Hematopoietic multipotent progenitor cell treated with erythropoietin and hydrocortisone succinate and interleukin-3 and kit ligand, for 8 days (in vitro differentiated cells): ENCODE results near the gene ZNF70.

Experiments
- DNase-seq: peaks from one replicate; pipeline ENCODE4 v3.0.0-alpha.2; 2015

ZNF70 gene

DNA sequence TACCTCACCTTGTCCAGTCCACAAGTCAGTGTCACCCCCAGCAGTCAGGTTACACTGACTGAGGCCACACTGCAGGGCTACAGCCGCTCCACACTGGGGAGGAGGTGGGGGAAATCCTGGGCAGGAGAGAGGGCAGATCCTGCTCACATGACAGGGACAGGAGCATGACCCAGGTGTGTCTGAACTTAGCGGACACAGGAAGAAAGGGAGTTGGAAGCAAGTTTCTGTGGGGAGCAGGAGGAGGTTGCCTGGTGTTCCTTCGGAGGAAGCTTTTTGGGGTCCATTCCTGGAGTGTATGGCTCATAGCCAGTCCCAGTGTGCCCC lies 27.6 kb upstream of the ZNF70 start:
- no peak for DNase-seq

DNA sequence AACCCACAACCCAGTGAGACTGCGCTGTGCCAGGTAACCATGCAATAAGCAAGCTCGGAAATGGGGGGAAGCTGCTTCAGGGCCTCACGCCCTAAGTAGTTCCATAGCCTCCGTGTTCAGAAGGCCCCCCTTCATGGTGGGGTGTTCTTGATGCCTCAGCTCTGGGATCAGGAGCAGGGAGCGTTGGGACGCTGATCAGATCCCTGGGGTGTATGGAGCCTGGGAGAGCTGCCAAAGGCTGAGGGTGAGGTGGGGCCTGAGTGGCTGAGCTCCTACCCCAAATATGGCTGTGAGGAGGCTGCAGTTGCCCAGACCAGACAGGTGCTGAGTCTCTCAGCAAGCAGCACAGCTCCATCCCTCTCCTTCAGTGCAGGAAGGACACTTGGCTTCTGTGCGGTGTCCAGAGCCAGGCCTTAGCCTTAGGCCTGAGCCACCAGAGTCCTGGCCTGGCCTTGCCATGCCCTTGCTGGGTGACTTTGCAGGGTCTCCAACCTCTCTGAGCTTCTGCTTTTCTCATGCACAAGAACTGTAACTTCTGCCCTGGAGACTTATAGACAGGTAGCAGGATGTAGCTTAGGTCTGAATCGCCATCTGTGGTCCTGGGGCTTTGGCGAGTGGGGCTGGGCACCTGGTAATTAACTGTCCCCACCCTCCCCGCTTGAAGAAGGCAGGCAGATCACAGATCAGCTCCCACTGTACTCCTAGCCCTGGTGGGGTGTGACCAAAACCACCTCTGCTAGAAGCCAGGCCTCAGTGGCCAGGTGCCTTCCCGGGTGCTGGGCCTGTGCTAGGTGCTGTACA lies 27.1 kb upstream of the ZNF70 start:
- no peak for DNase-seq

DNA sequence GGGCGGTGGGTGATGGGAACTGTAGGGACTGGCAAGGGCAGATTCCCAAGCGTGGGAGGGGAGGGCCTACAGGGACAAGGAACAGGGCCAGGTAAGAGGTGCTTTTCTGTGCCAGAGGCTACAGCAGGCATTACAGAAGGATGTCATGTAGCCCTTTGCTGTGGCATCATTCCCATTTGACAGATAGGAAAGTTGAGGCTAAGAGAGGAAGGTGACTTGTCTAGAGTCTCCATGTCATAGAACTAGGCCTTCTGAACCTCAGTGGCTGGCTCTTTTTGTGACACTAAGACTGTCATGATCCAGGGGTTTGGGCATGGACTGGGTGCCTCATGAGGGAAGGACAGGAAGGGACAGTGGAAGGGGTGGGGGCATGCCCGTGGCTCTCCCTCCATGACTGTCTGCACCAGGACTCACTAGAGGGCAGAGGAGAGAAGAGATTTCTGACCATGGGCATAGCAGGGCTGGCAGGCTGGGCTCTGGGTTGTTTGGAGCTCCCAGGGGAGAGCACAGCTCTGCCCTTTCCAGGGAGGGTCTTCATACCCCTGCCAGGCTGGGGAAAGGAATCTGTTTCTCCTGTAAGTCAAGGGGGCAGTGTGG lies 25.0 kb upstream of the ZNF70 start:
- DNase-seq = no peak

DNA sequence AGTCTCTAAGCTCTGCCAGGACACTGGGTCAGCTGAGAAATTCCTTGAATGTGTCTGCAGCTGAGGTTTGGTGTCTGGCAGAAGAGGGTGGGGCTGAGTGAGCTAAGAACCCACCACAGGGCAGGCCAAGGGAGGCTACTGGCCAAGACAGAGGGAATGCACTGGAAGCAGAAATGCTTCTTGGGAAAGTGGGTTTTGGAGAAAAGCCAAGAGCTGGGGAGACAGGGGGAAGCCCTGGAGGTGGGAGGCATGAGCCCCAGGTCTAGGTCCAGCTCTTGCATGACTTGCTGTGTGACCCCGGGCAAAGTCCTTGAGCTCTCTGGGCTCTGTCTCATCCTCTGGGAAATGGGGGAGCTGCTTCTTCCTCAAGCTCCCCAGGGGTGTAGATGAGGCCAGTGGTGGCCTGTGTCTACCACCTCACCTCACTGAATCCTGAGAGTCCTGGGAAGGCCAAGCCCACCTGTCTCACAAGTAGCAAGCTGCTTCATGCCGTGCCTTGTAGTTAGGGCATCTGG lies 24.1 kb upstream of the ZNF70 start:
- no peak for DNase-seq

DNA sequence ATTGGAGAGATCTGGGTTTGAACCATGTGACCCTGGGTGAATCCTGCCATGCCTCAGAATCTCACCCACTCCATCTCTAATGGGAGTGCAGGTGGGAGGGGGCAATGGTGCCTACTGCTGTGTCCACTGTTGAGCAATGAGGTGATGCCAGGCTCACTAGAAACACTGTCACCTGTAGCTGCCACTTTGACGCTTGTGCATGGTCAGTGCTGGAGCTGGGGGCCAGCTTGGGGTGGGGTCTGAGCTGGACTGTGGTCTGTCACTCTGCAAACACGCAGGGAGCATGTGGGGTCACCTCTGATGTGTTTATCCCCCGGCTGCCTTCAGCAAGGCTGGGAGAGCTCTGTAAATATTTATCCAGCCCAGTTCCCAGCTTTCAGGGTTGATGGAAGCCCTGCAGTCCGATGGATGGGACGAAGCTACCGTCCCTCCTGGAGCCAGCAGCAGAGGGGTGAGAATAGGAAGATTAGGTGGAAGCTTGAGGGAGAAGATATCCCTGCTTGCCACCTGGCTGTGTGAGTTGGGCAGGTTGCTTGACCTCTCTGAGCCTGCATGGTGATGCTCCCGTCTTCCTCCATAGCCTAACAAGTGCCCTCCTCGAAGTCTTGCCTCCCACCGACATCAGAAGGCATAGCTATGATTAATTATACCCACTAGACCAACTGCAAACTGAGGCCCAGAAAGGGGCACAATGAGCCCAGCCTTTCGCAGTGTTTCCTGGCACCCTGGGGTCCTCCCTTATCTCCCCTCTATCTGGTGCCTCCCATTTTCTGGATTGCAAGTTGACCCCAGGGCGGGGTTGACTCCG lies 23.4 kb upstream of the ZNF70 start:
- no peak for DNase-seq

DNA sequence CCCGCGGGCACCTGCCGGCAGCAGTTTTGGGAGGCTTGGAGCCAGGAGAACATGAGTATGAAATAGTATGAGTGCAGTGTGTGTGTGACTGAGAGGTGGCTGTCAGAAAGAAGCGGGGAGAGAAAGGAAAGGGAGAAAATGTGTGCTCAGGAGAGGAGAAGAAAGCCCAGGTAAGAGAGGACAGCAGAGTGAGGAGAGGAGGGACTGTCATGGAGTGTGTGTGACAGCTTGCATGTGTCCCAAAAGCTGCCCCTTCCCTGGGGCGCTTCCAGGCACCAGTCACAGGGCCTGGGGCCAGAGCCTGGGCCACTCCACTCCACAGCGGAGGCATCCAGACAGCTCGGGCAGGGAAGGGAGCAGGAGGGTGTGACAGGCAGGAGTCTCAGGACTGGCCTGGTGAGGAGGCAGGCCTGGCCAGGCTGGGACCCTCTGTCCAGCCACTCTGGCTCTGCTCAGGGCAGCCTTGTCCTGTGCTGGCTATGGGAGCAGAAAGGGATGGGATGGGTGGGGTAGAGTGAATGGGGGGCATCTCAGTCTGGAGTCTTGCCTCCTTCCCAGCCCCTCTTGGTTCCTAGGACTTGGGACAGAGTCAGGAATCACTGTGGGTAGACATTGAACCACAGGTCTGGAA lies 22.7 kb upstream of the ZNF70 start:
- DNase-seq = no peak

DNA sequence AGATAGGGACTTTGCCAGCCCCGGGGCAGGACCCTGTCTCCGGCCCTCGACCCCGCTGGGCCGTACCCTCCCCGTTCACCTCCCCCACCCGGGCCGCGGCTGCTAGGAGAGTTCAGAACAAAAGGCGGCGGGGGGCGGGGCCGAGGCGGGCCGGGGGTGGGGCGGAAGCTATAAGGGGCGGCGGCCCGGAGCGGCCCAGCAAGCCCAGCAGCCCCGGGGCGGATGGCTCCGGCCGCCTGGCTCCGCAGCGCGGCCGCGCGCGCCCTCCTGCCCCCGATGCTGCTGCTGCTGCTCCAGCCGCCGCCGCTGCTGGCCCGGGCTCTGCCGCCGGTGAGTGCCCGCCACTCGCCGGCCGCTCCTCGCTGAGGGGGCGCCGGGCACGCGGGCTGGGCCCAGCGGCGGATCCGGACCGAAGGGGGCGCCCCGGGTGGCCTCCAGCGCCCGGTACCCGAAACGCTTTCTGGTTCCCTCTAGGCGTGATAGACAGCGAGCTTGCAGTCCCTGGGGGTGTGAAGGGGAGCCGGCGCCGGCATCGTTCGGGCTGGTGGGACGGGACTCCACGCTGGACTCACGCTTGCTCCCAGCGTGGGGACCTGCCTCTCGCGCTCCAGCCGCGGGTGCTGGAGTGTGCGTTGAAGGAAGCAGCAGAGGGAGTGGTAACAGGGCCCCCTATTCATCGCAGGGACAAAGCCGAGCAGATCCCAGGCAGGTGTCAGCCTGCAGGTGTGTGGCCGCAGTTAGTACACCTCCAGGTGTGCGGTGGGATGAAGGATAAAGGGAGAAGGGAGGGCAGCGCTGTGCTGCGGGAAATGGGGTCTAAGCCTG lies 21.9 kb upstream of the ZNF70 start, which contains the start of gene MMP11:
MMP11 (plus strand) TSS at position 201 of the 825 bp plus-strand sequence; CDS start at position 223, 22 bp downstream.
- DNase-seq = peak; percentile 38

DNA sequence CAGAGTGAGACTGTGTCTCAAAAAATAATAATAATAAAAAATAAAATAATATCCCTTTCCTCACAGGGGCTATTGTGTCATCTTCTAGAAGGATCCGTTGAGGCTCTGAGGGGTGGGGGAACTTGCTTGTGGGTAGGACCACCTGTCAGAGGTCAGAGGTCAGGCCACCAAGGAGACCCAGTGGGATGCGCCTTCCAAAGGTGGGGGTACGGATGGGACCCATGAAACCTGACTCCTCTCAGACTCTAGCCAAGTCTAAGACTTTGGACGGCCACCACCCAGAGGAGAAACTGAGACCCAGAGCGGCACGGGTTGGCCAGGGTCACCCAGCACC lies 21.4 kb upstream of the ZNF70 start:
- no peak for DNase-seq

DNA sequence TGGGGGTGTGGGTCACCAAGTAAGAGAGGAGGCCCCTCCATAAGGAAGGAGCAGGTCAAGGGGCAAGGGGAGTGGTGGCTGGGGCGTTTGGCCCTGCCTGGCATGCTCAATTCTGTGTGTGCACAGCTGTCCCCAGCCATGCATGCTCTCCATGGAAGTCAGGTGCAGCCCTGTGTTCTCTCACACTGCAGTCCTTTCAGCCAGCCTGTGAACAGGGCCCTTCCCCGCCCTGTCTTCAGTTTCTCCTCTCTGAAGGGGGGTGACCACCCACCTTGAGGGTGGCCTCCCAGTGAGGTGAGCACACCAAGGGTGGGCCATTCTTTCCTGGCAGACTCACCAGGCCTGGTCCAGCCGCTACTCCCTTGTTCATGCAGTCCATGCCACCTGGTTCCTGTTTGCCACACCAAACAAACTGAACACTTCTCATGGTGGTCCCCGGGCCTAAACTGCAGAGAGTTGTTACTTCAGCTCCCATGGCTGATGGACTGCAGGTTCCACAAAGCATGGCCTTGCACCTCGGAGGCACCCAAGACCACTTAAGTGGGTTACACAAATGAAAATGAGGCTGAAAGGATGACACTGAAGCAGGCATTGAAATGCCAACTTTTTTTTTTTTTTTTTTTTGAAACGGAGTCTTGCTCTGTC lies 18.5 kb upstream of the ZNF70 start:
- no peak for DNase-seq

DNA sequence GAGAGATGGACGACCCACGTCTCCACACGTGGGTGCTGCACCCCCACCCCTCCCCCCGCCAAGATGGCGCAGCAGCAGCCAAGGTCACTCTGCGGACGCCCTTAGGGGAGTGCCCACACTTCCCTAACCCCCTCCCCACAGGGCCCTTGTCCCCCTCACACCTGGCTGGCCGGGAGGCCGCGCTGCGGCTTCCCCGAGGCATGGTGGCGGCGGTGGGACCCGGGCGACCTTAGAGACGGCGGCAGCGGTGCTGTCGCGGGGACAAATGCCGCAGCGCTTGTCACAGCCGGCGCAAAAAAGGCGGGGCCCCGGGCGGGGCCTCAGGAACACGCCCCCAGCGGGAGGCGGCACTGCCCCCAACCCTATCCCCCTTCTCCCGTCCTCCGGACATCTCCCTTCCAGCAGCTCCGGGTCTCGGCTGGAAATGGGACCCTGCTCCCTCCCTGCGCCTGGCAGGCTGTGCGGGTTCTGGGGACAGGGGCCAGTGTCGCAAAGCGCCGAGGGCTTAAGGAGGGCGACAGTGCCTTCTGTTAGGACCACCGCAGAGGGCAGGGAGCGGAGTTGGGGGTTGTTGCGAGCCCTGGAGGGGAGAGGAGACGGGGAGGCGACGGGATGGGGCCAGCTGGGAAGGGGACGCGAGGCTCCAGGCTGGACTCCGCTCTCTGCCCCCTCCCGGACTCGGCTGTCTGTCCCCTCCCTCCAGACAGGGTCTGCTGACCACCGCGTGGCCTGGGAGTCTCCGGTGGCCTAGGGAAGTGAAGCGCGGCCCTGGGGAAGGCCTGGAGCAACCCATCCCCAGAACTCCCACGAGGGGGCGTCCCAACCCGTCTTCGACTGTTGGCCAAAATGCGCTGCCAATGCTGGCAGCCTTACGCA lies 17.0 kb upstream of the ZNF70 start, which contains the start of gene CHCHD10:
CHCHD10 (minus strand) TSS at position 300 of the 876 bp plus-strand sequence; CDS start at position 202, 98 bp downstream.
- DNase-seq = peak; percentile 83

DNA sequence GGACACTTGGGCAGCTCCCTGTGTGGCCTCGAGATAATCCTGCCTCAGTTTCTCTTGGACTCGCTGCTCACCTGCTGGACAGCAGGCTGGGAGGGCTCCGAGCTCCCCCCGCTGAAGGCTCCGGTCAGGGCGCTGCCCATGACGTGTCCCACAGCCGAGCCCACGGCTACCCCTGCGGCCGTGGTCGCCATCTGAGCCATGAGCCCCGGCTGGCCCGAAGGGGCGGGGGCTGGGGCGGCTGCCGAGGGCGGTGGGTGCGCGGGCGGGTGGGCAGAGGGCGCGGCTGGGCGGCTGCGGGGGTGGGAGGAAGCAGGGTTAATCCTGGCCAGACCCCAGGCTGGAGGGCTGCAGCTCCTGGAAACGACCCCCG lies 16.4 kb upstream of the ZNF70 start:
- no peak for DNase-seq

DNA sequence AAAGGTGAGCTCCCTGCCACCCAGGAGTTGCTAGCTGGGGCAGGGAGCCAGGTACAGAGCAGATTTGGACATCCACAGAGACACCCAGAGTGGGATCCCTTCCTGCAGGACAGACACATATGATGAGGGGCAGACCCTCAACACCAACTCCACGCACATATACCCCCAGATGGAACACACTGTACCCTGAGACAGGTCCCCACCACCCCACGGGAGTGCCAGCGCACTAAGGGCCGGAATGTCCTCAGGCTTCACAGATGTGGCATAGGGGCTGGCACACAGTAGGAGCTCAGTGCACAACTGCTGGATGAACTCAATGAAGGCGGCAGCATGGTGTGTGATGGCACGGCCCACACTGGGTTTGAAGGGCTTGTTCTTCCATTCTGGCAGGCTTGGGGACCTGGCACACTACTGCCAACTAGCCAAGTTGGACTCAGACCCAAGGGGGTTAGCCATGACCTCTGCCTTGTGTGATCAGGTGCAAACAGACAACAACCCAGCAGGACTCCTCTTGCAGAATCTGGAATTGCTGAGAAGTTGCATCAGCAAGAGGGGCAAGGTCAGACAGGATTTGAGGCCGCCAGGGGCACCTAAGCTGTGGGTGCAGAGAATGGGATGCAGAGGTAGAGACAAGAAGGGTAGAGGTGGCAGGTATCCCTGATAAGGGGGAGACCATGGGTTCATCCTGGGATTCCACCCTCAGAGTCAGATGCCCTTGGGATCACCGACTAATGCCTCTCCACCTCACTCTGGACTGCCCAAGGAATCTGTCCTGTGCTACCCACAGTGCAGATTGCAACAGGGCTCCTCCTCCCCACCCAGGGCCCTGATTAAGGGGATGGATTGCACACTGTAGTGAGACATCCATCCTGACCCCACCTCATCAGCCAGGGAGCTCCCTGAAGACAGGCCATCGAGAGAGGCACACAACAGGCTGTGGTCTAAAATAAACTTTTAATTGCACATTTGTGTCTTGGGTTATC lies 14.3 kb upstream of the ZNF70 start:
- no peak for DNase-seq

DNA sequence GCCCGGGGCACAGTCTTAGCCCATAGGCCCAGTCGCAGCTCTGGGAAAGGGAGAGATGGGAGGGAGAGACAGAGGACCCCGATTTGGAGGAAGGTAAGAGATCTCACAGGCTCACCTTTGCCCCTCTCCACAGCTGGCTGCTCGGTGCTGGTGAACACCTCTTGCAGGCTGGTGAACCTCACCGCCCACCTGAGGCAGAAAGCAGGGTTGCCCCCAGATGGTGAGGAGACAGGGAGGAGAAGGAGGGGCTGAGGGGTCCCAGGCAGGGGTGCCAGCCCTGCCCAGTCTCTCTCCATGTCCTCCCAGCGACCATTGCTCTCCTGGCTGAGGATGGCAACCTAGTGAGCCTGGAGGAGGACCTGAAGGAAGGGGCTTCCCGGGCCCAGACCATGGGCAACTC lies 13.0 kb upstream of the ZNF70 start:
- no peak for DNase-seq

DNA sequence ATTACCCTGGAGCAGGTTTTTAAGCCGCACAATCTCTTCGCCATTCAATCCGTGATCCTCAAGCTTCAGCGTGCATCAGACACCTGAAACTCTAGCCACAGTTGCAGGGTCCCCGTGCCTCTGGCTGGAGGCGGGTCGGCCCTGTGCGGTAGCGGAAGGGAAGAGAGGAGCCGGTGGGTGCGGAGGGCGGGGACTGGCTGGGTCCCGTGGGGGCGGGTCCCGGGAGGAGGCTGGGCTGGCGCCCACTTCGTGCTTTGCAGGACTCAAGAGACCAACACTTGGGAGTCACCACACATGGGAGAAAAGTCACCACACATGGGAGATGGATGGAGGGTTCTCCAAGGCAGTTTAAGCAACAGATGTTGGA lies 12.7 kb upstream of the ZNF70 start:
- no peak for DNase-seq

DNA sequence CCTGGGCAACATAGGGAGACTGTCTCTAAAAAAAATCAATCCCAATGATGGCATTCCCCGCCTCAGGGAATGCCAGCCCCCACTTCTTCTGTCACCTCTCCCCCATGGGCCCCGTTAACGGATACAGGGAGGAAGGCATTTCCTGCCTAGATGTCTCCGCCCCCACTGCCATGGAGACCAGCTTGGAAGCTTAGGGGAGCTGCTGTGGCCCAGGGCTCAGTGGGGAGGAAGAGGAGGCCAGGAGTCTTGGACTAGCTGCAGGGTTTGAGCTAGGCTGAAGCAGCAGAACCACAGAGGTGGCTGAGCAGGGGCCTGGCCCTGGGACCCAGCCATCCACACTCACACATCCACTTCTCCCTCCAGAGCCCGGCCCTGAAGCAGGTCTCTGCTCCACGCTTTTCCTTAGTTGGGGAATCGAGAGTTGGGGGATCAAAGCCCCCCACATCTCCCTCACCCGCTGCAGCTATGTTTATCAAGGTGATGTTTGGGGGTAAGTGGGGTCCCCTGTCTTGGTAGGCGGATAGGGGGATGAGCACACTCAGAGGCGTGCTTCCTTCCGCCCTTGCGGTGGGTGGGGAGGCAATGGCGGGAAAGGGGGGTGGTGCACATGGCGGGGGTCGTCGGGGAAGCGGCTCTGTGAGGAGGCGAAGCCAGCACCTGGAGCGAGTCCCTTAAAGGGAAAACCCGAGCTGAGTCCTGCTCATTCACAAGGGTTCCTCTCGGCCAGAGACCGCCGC lies 12.1 kb upstream of the ZNF70 start, which contains the start of gene C22orf15:
C22orf15 (plus strand) TSS at position 149 of the 737 bp plus-strand sequence; CDS start at position 466, 317 bp downstream.
- peak; percentile 30 for DNase-seq

DNA sequence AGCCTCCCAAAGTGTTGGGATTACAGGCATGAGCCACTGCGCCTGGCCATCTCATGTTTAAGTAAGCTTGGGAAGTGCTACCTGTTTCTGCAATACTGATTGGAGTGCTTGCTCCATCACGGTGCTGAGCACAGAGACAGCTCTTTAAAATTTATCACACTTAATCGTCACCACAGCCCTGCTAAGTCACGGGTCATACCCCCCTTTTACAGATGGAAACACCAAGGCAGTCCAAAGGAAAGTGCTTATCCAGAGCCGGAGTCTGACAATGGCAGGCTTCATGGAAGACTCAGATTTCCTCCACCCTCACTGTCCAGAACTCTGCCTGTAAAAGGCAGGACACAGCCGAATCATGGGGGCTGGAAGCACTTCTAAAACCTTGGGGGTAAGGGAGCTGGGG lies 9.1 kb upstream of the ZNF70 start:
- DNase-seq = no peak

DNA sequence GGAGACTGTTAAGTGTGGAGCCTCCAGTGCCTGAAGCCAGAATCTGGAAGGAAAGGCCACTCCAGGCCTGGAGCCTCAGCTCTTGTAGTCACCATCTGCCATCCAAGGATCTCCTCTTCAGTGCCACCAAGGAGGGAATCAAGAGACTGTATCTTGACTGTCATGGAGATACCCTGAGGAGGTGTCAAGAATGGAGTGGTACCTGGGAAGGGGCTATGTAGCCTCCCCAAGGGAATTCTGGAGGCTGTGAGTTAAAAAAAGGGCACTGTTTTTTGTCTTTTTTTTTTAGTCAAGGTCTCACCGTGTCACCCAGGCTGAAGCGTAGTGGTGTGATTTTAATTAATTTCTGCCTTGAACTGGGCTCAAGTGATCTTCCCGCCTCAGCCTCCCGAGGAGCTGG lies 8.7 kb upstream of the ZNF70 start:
- no peak for DNase-seq

DNA sequence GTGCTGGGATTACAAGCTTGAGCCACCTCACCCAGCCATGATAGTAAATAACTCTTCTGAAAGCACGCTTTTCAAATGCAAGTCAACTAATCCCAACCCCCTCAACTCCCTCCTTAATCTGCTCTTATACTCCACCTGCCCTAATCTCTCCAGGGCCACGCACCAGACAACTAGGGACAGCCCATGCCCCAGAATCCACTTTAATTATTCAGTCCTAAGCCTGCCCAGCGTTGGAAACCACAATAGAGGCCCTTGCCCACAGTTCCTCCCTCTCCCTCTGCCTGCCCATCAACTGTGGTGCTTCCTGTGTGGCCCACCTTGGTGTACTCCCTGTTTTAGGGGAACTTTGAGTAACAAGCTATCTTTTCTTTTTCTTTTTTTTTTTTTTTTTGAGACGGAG lies 6.0 kb upstream of the ZNF70 start:
- peak; percentile 16 for DNase-seq

DNA sequence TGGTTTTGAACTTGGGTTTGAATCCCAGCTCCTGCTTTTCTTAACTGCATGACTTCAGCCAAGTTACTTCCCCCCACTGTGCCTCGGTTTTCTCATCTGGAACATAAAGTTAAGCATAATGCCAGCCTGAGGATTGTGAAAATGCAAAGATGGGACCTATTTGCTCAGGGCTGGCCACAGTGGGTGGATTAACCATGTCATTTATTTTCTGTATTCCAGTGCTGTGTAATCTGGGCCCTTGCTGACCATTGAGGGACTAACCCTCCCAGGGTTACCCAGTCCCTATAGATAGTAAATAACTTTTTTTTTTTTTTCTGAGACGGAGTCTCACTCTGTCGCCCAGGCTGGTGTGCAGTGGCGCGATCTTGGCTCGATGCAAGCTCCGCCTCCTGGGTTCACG lies 4.8 kb upstream of the ZNF70 start:
- no peak for DNase-seq
